Spleen (tissue), 11 donors: Measurements from ENCODE around the gene OR6X1. TPM values are rescaled to one million over a fixed set of nuclear protein-coding genes. Genes with fewer than 3 reads are reported as not detected.

Experiments
- DNase-seq: peaks from one replicate; pipeline ENCODE4 v3.0.0-alpha.2; 2020
- H3K27ac ChIP-seq, 8 donors: fragments of 200-600 bp; sonication (generic) in 7 of 8; 1 replicate in 4 of 8; 2 replicates in 4 of 8; pipeline versions ENCODE4 v1.5.0 to v1.8.0; 2016 to 2021; ENCODE audit warnings: inconsistent platforms in 4 of 8, mild to moderate bottlenecking in 4 of 8, moderate library complexity in 1 of 8
- H3K27me3 ChIP-seq, 7 donors: fragments of 200-600 bp; sonication (generic) in 6 of 7; replicated peaks in 1 of 7; 1 replicate in 4 of 7; 2 replicates in 3 of 7; pipeline versions ENCODE4 v1.5.0 to v1.8.0; 2016 to 2021; ENCODE audit warnings: inconsistent platforms in 3 of 7, mild to moderate bottlenecking in 1 of 7
- H3K36me3 ChIP-seq, 6 donors: fragments of 200-600 bp; sonication (generic) in 5 of 6; 1 replicate in 4 of 6; 2 replicates in 2 of 6; pipeline versions ENCODE4 v1.5.0 to v1.8.0; 2016 to 2021; ENCODE audit warnings: inconsistent platforms in 2 of 6
- H3K4me1 ChIP-seq, 6 donors: fragments of 200-600 bp; sonication (generic) in 5 of 6; 1 replicate in 3 of 6; 2 replicates in 3 of 6; pipeline versions ENCODE4 v1.5.0 to v1.8.0; 2016 to 2021; ENCODE audit warnings: inconsistent platforms in 3 of 6
- H3K4me3 ChIP-seq, 8 donors: fragments of 200-600 bp; sonication (generic) in 7 of 8; 1 replicate in 4 of 8; 2 replicates in 4 of 8; pipeline versions ENCODE4 v1.5.0 to v1.8.0; 2016 to 2021; ENCODE audit warnings: inconsistent platforms in 4 of 8, mild to moderate bottlenecking in 4 of 8, moderate library complexity in 2 of 8
- H3K9me3 ChIP-seq, 8 donors: fragments of 200-600 bp; sonication (generic) in 7 of 8; 1 replicate in 4 of 8; 2 replicates in 4 of 8; pipeline versions ENCODE4 v1.5.0 to v1.8.0; 2016 to 2021; ENCODE audit warnings: inconsistent platforms in 4 of 8
- CTCF ChIP-seq, 11 experiments: fragments of 200-600 bp in 7 of 11; fragments of 450-650 bp in 4 of 11; sonication (generic) in 4 of 11; IDR thresholded peaks in 8 of 11; conservative IDR thresholded peaks in 3 of 11; 1 replicate in 7 of 11; 2 replicates in 4 of 11; pipeline versions ENCODE4 v1.4.0 to v1.8.0; 2016 to 2021; ENCODE audit warnings: antibody characterized with exemption in 11 of 11, inconsistent platforms in 4 of 11, mild to moderate bottlenecking in 1 of 11
- POLR2A ChIP-seq, 3 donors: fragments of 450-650 bp; IDR thresholded peaks; one replicate each; pipeline ENCODE4 v1.5.1; 2017; ENCODE audit warnings: antibody characterized with exemption in 3 of 3, mild to moderate bottlenecking in 1 of 3
- POLR2AphosphoS5 ChIP-seq, 3 donors: sonication (generic); formaldehyde crosslinking; IDR thresholded peaks; one replicate each; pipeline ENCODE4 v1.5.1; 2017; ENCODE audit warnings: antibody characterized with exemption in 3 of 3
- WGBS, 5 donors: extraction: QIAGEN DNeasy Blood & Tissue Kit in 3 of 5; methylation state at CpG; one replicate each; pipeline versions ENCODE4 v1.1.5 to v1.1.7; 2013 to 2018; 5-methylcytosine and 5-hydroxymethylcytosine counted together
- intact Hi-C: fragments of 100-400 bp; cut with DNase I; formaldehyde crosslinking; loops from one replicate; pipeline ENCODE4 v1.15.0; 2023; ENCODE audit warnings: low total_unique reads
- polyA plus RNA-seq, 3 donors: library from polyadenylated mRNA; stranded (reverse); fragments of 200-250 nt; gene quantifications; one replicate each; pipeline ENCODE4 v1.2.1, GENCODE V29; 2013
- total RNA-seq, 7 donors: library from RNA; depleted of rRNA in 3 of 7; stranded (reverse); fragments of >200 nt in 3 of 7; fragmentation: NEBNext Ultra II Directional in 4 of 7; extraction: Animal tissue kit (Norgen Biotek cat#: 25700) in 4 of 7; gene quantifications; one replicate each; pipeline versions ENCODE4 v1.1.0 to v1.2.1, GENCODE V29; 2016 to 2021
- donor health status: healthy with polysubstance abuse.
- donor health status: DM: no; HTN: no; CAD: no; lungs with moderate emphysema.
- donor health status: DM: no; HTN: no; CAD: no.
- donor health status: Bipolar disorder and iron deficiency.
- donor health status: healthy.
- donor health status: DM: no; HTN: no; CAD: no.
- donor health status: DM: yes; HTN: yes; CAD: no.

OR6X1 gene
- total and polyA plus RNA-seq, 10 donors: not detected

DNA sequence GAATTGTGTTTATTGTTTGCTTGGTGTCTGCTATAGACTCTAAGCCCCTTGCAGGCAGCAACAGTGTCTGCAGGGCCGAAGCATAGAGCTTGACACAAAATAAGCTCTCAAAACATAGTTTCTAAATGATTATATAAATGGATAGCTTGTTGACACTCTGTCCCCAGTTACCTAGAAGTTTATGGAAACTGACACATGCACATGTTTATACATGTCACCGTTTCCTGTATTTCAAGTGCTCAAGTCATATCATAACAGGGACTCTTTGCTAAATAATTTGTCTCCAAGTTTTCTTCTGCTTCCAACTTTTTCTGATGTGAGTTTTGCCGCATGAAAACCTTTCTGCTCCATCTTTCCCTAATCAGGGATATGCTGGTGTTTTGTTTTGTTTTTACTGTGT lies 3.7 kb upstream of the OR6X1 start:
- H3K9me3 ChIP-seq: peaks cover 0 to 20% (median 16%) of the 10 kb centered on the region in 8 donors
- no peaks in the 10 kb centered on the region for H3K36me3 ChIP-seq
- TF ChIP-seq CTCF (IDR thresholded peaks at IDR 0.05 in 8 of 11, conservative IDR thresholded peaks at IDR 0.05 in 3 of 11): no peak
- no peak for TF ChIP-seq POLR2A (IDR thresholded peaks at IDR 0.05)
- no peak for TF ChIP-seq POLR2AphosphoS5 (IDR thresholded peaks at IDR 0.05)
- H3K4me1 ChIP-seq: no peaks in the 10 kb centered on the region
- 73 to 83% (median 77%) methylated on average over 3 of the region's 3 CpGs for WGBS, 5 donors
- no peak overlapping the region for H3K27ac ChIP-seq
- intact Hi-C loops: no loop called here
- H3K4me3 ChIP-seq: no peak overlapping the region
- no peak for DNase-seq
- H3K27me3 ChIP-seq: no peaks in the 10 kb centered on the region

DNA sequence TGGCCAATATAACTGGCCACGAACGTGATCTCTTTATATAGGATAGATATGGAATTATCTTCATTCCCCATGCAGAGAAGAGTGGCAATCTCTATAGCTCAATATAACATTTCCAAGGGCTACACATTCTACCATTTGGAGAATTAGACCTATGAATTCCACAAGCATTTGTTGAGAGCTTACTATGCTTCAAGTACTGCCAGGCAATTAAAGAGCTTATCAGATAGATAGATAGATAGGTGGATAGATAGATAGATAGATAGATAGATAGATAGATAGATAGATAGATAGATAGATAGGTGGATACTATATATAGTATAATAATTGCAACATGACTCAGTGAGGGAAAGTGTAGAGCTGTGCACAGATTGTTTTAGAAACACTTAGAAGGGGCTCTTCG lies 1.5 kb upstream of the OR6X1 start:
- WGBS, 5 donors: 86 to 93% (median 90%) methylated on average over 3 of the region's 3 CpGs
- TF ChIP-seq CTCF (IDR thresholded peaks at IDR 0.05 in 8 of 11, conservative IDR thresholded peaks at IDR 0.05 in 3 of 11): no peak
- no peak for TF ChIP-seq POLR2AphosphoS5 (IDR thresholded peaks at IDR 0.05)
- TF ChIP-seq POLR2A (IDR thresholded peaks at IDR 0.05): no peak

DNA sequence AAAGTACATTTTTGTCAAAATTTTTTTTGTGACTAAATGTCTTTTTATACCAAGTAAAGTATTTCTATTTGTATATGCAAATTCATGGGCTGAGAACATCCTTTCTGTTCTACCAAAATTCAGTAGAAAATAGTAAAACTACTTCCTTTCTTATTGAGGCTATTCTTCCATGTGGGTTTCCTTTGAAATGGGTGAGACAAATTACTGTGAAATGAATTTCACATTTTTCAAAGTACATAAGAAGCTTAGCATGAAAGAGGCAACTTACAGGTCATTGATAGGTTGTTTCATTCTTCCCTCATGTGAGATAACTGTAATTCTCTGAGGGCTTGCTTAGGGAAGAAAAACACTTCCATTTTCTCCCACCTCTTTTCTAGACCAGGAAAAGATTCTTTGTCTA lies 1.0 kb upstream of the OR6X1 start:
- no peak overlapping the region for H3K27ac ChIP-seq
- H3K4me3 ChIP-seq: no peak overlapping the region
- H3K36me3 ChIP-seq: no peaks in the 10 kb centered on the region
- no peak for DNase-seq
- H3K9me3 ChIP-seq: no peaks in the 10 kb centered on the region
- TF ChIP-seq CTCF (IDR thresholded peaks at IDR 0.05 in 8 of 11, conservative IDR thresholded peaks at IDR 0.05 in 3 of 11) (no peak), POLR2A (IDR thresholded peaks at IDR 0.05) (no peak), POLR2AphosphoS5 (IDR thresholded peaks at IDR 0.05) (no peak)
- H3K27me3 ChIP-seq: peaks cover 0 to 8% (median 0%) of the 10 kb centered on the region in 7 donors
- no peaks in the 10 kb centered on the region for H3K4me1 ChIP-seq
- intact Hi-C loops: no loop called here

More for the DNA sequence above, 1.5 kb upstream of the OR6X1 start:
- peaks cover 0 to 6% (median 0%) of the 10 kb centered on the region in 7 donors for H3K27me3 ChIP-seq
- no peaks in the 10 kb centered on the region for H3K4me1 ChIP-seq
- no peaks in the 10 kb centered on the region for H3K36me3 ChIP-seq
- no peak overlapping the region for H3K4me3 ChIP-seq
- DNase-seq: no peak
- intact Hi-C loops: no loop called here
- no peak overlapping the region for H3K27ac ChIP-seq
- no peaks in the 10 kb centered on the region for H3K9me3 ChIP-seq

- Histone ChIP-seq H3K27ac (no peak overlapping the region), H3K9me3 (peaks cover 0 to 5% (median 0%) of the 10 kb centered on the region in 8 donors), H3K27me3 (peaks cover 0 to 12% (median 0%) of the 10 kb centered on the region in 7 donors), H3K36me3 (no peaks in the 10 kb centered on the region), H3K4me1 (no peaks in the 10 kb centered on the region), H3K4me3 (no peak overlapping the region)
- TF ChIP-seq POLR2AphosphoS5 (IDR thresholded peaks at IDR 0.05) (no peak), CTCF (IDR thresholded peaks at IDR 0.05 in 8 of 11, conservative IDR thresholded peaks at IDR 0.05 in 3 of 11) (no peak), POLR2A (IDR thresholded peaks at IDR 0.05) (no peak)
- intact Hi-C loops: no loop called here
- no peak for DNase-seq
These were observed 1.2 kb downstream of the OR6X1 start for GRCh38 chr11:123753110-123753509.
